ENCODE data around the gene SRGAP1. TPM values are rescaled to one million over a fixed set of nuclear protein-coding genes. Genes with fewer than 3 reads are reported as not detected.
"Not testable (repeated sequence)": the region's sequence is repeated elsewhere in the genome, so short reads cannot be mapped to it uniquely, and the experiment has no call there.

Gene SRGAP1
- total and polyA plus RNA-seq, 9 donors: 4.7 to 10.5 (median 5.7) TPM

GRCh38 chr12:63846238-63846967, 1.9 kb downstream of the SRGAP1 start:
- peaks cover 2% of the 10 kb centered on the region for H3K27me3 ChIP-seq (ENCODE audit: control insufficient read depth, insufficient read depth, low read length)
- WGBS (ENCODE audit: insufficient coverage): 54% methylated on average over 3 of the region's 6 CpGs
- H3K9me3 ChIP-seq (replicated peaks; ENCODE audit: control insufficient read depth, low read depth, low read length): no peaks in the 10 kb centered on the region
- H3K4me3 ChIP-seq (ENCODE audit: low read length): peak overlapping the region; percentile 3
- no peaks in the 10 kb centered on the region for H3K36me3 ChIP-seq (ENCODE audit: control insufficient read depth, insufficient read depth, low read length)
- H3K27ac ChIP-seq (ENCODE audit: low read length): peak overlapping the region; percentile 13
- H3K4me1 ChIP-seq (ENCODE audit: control insufficient read depth, insufficient read depth, low read length): peaks cover 9% of the 10 kb centered on the region
- no peak for DNase-seq

- Histone ChIP-seq H3K4me1 (ENCODE audit: control insufficient read depth, insufficient read depth, low read length) (peaks cover 9% of the 10 kb centered on the region), H3K9me3 (replicated peaks; ENCODE audit: control insufficient read depth, low read depth, low read length) (no peaks in the 10 kb centered on the region), H3K27me3 (ENCODE audit: control insufficient read depth, insufficient read depth, low read length) (no peaks in the 10 kb centered on the region), H3K27ac (ENCODE audit: low read length) (no peak overlapping the region), H3K4me3 (ENCODE audit: low read length) (no peak overlapping the region), H3K36me3 (ENCODE audit: control insufficient read depth, insufficient read depth, low read length) (peaks cover 2% of the 10 kb centered on the region)
- WGBS (ENCODE audit: insufficient coverage): no CpG with 5 or more reads among the region's 4 CpGs
- DNase-seq: no peak
These were observed 4.0 kb downstream of the SRGAP1 start for GRCh38 chr12:63848450-63848849.

- DNase-seq: peak; percentile 84
- WGBS (ENCODE audit: insufficient coverage): 45% methylated on average over 1 of the region's 1 CpG
These were observed 4.7 kb downstream of the SRGAP1 start for GRCh38 chr12:63849106-63849620.

DNA sequence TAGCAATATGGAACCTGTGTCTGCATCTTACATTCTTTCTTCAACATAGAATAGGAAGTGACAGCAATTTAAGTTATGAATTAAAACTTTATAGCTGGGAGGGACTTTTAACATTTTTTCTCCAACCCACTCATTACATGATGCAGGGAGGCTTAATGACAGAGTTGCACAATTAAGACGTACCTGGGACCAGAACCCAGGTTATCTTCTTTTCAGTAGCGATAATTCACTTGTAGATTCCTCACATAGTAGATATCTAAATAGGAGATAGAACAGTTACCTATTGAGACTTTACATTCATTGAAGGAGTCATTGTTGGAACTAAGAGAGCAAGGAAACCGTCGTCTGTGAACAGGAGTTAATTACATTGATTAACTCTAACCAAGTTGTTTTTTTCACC, 5.1 kb downstream of the SRGAP1 start:
- no peaks in the 10 kb centered on the region for H3K9me3 ChIP-seq (replicated peaks; ENCODE audit: control insufficient read depth, low read depth, low read length)
- peaks cover 9% of the 10 kb centered on the region for H3K4me1 ChIP-seq (ENCODE audit: control insufficient read depth, insufficient read depth, low read length)
- H3K36me3 ChIP-seq (ENCODE audit: control insufficient read depth, insufficient read depth, low read length): peaks cover 2% of the 10 kb centered on the region
- no peak overlapping the region for H3K27ac ChIP-seq (ENCODE audit: low read length)
- no peaks in the 10 kb centered on the region for H3K27me3 ChIP-seq (ENCODE audit: control insufficient read depth, insufficient read depth, low read length)
- no peak for DNase-seq
- WGBS (ENCODE audit: insufficient coverage): no CpG with 5 or more reads among the region's 4 CpGs
- H3K4me3 ChIP-seq (ENCODE audit: low read length): no peak overlapping the region

More at GRCh38 chr12:63849106-63849620, 4.7 kb downstream of the SRGAP1 start:
- Histone ChIP-seq H3K9me3 (replicated peaks; ENCODE audit: control insufficient read depth, low read depth, low read length) (no peaks in the 10 kb centered on the region), H3K4me3 (ENCODE audit: low read length) (no peak overlapping the region), H3K4me1 (ENCODE audit: control insufficient read depth, insufficient read depth, low read length) (peaks cover 9% of the 10 kb centered on the region), H3K27ac (ENCODE audit: low read length) (no peak overlapping the region), H3K27me3 (ENCODE audit: control insufficient read depth, insufficient read depth, low read length) (no peaks in the 10 kb centered on the region), H3K36me3 (ENCODE audit: control insufficient read depth, insufficient read depth, low read length) (peaks cover 2% of the 10 kb centered on the region)

DNA sequence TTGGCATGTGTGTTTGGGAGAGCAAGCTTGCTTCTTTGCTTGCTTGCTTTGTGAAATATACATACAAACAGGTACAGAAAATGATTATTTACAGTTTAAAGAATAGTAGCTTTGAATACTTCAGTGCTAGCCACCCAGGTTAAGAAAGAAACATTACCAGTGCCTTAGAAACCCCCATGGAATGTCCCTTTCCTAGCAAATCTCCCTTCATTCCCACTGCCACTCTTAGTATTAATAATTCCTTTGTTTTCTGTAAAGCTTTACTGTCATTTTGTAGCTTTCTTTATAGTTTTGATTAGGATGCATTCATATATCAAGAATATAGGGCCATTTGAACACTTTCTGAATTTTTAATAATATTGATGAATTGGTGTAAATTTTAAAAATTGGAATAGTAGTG, 9.5 kb downstream of the SRGAP1 start:
- no peaks in the 10 kb centered on the region for H3K27me3 ChIP-seq (ENCODE audit: control insufficient read depth, insufficient read depth, low read length)
- H3K36me3 ChIP-seq (ENCODE audit: control insufficient read depth, insufficient read depth, low read length): peaks cover 2% of the 10 kb centered on the region
- no peak overlapping the region for H3K27ac ChIP-seq (ENCODE audit: low read length)
- H3K4me1 ChIP-seq (ENCODE audit: control insufficient read depth, insufficient read depth, low read length): no peaks in the 10 kb centered on the region
- no peak for DNase-seq
- no peaks in the 10 kb centered on the region for H3K9me3 ChIP-seq (replicated peaks; ENCODE audit: control insufficient read depth, low read depth, low read length)
- no peak overlapping the region for H3K4me3 ChIP-seq (ENCODE audit: low read length)

- Histone ChIP-seq H3K36me3 (ENCODE audit: control insufficient read depth, insufficient read depth, low read length) (peaks cover 2% of the 10 kb centered on the region), H3K27ac (ENCODE audit: low read length) (no peak overlapping the region), H3K4me3 (ENCODE audit: low read length) (no peak overlapping the region), H3K9me3 (replicated peaks; ENCODE audit: control insufficient read depth, low read depth, low read length) (no peaks in the 10 kb centered on the region), H3K4me1 (ENCODE audit: control insufficient read depth, insufficient read depth, low read length) (no peaks in the 10 kb centered on the region), H3K27me3 (ENCODE audit: control insufficient read depth, insufficient read depth, low read length) (no peaks in the 10 kb centered on the region)
- no peak for DNase-seq
- 93% methylated on average over 3 of the region's 3 CpGs for WGBS (ENCODE audit: insufficient coverage)
These were observed 10.8 kb downstream of the SRGAP1 start for GRCh38 chr12:63855299-63855698.

DNA sequence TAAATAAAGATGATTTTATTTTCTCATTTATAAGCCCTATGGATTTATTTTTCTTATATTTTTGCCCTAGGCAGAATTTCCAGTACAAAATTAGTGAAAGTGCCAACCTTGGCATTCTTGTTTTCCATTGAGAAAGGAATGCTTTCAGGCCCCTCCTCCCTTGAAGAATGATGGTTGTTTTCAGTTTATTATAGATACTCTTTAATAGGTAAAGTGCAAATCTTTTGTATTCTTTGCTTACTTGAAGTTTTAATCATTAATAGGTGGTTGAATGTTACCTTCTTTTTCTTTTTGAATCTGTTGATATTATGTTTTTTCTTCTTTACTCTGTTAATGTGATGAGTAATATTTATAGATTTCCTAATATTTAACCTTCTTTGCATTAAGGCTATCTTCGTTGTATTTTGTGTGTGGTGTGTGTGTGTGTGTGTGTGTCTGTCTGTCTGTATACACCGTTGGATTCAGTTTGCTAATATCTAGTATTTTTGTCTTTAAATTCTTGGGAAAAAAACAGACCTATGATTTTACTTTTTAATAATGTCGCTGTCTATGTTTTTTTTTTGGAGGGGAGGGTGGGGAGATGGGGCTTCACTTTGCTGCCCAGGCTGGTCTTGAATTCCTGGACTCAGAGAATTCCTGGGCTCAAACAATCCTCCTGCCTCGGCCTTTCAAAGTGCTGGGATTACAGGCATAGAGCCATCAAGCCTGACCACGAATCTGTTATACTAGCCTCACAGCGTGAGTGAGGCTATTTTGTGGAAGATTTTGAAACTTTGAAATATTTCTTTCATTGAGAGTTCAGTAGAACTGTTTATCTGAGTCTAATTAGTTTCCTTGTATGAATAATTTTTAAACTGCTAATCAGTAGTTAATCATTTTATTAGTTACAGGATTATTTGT, 13.5 kb downstream of the SRGAP1 start:
- no peaks in the 10 kb centered on the region for H3K9me3 ChIP-seq (replicated peaks; ENCODE audit: control insufficient read depth, low read depth, low read length)
- H3K27ac ChIP-seq (ENCODE audit: low read length): no peak overlapping the region
- peaks cover 3% of the 10 kb centered on the region for H3K4me1 ChIP-seq (ENCODE audit: control insufficient read depth, insufficient read depth, low read length)
- no peaks in the 10 kb centered on the region for H3K27me3 ChIP-seq (ENCODE audit: control insufficient read depth, insufficient read depth, low read length)
- H3K36me3 ChIP-seq (ENCODE audit: control insufficient read depth, insufficient read depth, low read length): no peaks in the 10 kb centered on the region
- no CpG with 5 or more reads among the region's 6 CpGs for WGBS (ENCODE audit: insufficient coverage)
- DNase-seq: no peak
- H3K4me3 ChIP-seq (ENCODE audit: low read length): no peak overlapping the region

DNA sequence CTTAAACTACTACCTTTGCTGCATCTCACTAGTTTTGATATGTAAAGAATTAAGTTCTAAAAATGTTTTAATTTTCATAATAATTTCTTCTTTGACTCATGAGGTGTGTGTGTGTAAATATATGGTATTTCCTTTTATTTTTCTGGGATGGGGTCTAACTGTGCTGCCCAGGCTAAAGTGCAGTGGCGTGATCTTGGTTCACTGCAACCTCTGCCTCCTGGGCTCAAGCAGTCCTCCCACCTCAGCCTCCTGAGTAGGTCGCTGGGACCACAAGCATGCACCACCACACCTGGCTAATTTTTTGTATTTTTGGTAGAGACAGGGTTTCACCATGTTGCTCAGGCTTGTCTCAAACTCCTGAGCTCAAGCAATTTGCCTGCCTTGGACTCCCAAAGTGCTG, 15.4 kb downstream of the SRGAP1 start:
- not testable (repeated sequence) for H3K27me3 ChIP-seq (ENCODE audit: control insufficient read depth, insufficient read depth, low read length); DNase-seq; H3K36me3 ChIP-seq (ENCODE audit: control insufficient read depth, insufficient read depth, low read length); H3K27ac ChIP-seq (ENCODE audit: low read length); H3K9me3 ChIP-seq (replicated peaks; ENCODE audit: control insufficient read depth, low read depth, low read length); H3K4me1 ChIP-seq (ENCODE audit: control insufficient read depth, insufficient read depth, low read length); H3K4me3 ChIP-seq (ENCODE audit: low read length)
- no CpG with 5 or more reads among the region's 2 CpGs for WGBS (ENCODE audit: insufficient coverage)

DNA sequence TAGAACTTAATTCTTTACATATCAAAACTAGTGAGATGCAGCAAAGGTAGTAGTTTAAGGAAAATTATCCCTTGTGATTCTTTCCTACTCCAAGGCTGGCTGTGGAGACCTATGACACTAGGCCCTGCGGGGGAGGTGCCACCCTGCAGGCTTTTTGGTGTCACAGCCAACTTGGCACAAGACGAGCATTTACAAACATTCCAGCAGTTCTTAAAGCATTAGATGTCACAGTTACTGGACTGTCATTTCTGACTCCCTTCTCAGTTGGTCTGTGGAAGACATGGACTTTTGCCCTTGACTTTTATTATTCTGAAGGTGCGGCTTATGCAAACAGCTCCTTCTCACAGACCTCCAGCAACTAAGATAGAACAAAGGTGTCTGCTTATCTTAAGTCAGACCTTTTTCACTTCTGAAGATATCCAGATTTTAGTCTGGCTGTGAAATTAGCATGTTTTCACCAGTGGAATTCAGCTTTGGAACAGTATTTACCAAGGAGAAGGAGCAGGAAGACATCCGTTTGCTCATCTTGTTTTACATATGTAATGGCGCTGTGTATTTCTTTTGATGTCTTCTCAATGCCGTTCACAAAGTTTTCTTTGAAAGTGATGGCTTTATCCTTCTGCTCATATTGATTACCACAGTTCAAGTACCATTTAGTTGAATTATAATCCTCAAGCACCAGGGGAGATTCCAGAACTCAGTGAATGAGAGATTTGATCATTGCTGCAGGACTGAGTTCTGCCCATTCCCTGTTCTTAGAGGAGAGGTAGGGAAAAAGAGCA, 17.9 kb downstream of the SRGAP1 start:
- peak; percentile 21 for DNase-seq
- Histone ChIP-seq H3K4me1 (ENCODE audit: control insufficient read depth, insufficient read depth, low read length) (peaks cover 3% of the 10 kb centered on the region), H3K36me3 (ENCODE audit: control insufficient read depth, insufficient read depth, low read length) (no peaks in the 10 kb centered on the region), H3K27ac (ENCODE audit: low read length) (no peak overlapping the region), H3K9me3 (replicated peaks; ENCODE audit: control insufficient read depth, low read depth, low read length) (no peaks in the 10 kb centered on the region), H3K4me3 (ENCODE audit: low read length) (no peak overlapping the region), H3K27me3 (ENCODE audit: control insufficient read depth, insufficient read depth, low read length) (no peaks in the 10 kb centered on the region)
- WGBS (ENCODE audit: insufficient coverage): no CpG with 5 or more reads among the region's 6 CpGs

DNA sequence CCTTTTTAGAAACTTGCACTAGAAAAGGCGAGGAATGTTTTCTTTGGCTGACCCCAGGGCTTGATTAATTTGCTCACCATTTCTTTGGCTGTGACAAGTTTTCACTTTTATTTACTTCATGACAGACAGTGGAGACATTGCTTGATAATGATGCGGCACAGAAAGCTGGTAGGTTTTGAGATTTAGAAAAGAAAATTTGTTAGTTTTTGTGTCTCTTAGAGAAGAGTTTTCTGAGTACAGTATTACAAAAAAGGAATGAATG, 18.4 kb downstream of the SRGAP1 start:
- H3K4me3 ChIP-seq (ENCODE audit: low read length): no peak overlapping the region
- DNase-seq: no peak
- H3K36me3 ChIP-seq (ENCODE audit: control insufficient read depth, insufficient read depth, low read length): no peaks in the 10 kb centered on the region
- no peaks in the 10 kb centered on the region for H3K9me3 ChIP-seq (replicated peaks; ENCODE audit: control insufficient read depth, low read depth, low read length)
- peaks cover 3% of the 10 kb centered on the region for H3K4me1 ChIP-seq (ENCODE audit: control insufficient read depth, insufficient read depth, low read length)
- H3K27me3 ChIP-seq (ENCODE audit: control insufficient read depth, insufficient read depth, low read length): no peaks in the 10 kb centered on the region
- no peak overlapping the region for H3K27ac ChIP-seq (ENCODE audit: low read length)
- WGBS (ENCODE audit: insufficient coverage): no CpG with 5 or more reads among the region's 2 CpGs

All from muscle of leg (tissue), 11 donors.